H4 (cell line): ENCODE results near the gene KRT86. TPM values are rescaled to one million over a fixed set of nuclear protein-coding genes. Genes with fewer than 3 reads are reported as not detected.

Source experiments
- DNase-seq: peaks from one replicate; pipeline ENCODE4 v3.0.0-alpha.2; 2015; ENCODE audit warnings: low spot score
- total RNA-seq: library from RNA; depleted of rRNA; stranded (reverse); fragments of >200 nt; shearing (Covaris generic); gene quantifications from 2 replicates; pipeline ENCODE4 v1.2.3, GENCODE V29; 2014; rRNA removed

KRT86 gene
- total RNA-seq, 1 experiment from 2014 or later = 0.93 TPM

DNA sequence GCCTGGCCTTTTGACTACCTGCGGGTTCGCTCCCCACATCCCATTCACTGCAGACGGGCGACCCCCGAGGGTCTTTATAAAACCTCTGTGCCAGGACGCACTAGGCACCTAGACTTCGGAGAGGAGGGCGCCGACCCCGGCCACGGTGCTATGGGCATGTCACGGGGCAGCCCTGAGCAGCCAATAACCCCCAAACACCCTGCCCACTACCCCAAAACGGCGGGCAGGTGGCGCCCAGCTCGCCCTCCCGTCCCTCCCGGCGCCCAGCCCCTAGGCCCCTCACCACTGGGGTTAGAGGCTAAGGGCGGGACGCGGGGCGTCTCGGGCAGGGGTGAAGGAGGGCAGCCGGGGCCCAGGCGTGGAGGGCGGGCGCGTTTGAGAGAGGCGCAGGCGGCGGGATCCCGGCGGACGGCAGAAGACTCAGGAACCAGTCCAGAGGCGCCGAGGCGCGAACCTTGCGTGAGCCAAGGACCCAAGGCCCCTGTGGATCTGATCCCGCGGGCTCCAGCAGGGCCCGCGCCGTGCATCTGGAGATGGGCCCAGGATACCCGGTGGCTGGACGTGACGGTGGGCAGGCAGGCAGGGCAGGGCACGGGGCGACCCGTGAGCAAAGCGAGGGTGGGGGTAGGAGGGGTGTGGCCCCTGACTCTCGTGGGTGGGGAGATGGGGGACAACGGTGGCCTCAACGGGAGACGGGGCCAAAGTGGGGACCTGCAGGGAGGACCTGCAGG is 81.8 kb downstream of the KRT86 start:
- no peak for DNase-seq

DNA sequence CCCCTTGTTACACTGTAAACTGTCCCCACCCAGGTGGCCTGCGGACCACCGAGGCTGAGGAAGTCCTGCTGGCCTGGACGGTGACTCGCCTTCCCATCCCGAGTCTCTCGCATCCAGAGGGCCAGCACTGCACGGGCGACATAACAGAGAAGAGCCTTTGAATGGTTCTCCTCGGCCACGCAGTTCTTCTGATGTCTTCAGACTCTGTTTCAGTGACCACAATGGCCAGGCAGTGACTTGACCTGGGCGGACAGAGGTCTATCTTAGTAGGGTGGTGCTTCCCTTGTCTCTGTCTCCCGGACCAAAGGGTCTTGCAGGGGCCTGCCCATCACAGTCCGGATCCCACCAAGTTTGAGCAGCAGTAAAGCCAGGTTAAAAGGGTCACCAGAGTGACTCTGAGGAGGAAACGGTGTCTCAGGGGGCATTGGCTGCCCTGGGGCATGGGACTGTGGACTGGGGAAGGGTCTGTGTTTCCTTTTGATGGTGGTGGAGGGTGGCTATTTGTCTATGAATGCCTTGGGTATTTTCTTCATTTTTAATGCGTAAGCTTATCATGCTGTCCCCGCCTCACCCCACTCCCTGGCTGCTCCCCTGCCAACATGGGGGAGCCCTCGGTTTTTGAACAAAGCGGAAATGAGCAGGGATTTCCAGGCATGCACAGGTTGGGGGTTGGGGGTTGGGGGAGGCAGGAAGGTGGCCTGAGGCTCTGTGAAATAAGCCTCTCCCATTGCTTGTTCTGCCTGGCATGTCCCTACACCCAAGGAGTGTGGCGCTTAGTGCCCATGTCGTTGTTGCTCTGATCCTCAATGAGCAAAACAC is 82.5 kb downstream of the KRT86 start:
- no peak for DNase-seq

Other genes with a start within 250 kb of the KRT86 start
- gene NR4A1, start 223.2 kb upstream of the KRT86 start, total RNA-seq = 0.16 and 0.54 TPM in 2 replicates
- gene ATG101, start 204.7 kb upstream of the KRT86 start, total RNA-seq = 57.5 and 63.0 TPM in 2 replicates
- gene SMIM41, start 194.9 kb upstream of the KRT86 start, total RNA-seq = not detected in 2 replicates
- 4.7 and 6.9 TPM in 2 replicates for gene KRT80, start 82.6 kb upstream of the KRT86 start, total RNA-seq
- gene KRT7, start 41.4 kb upstream of the KRT86 start, total RNA-seq = 0.29 and 1.7 TPM in 2 replicates
- 5.7 and 10.8 TPM in 2 replicates for gene KRT81, start 16.9 kb downstream of the KRT86 start, total RNA-seq
- not detected in 2 replicates for gene KRT83, start 46.8 kb downstream of the KRT86 start, total RNA-seq
- not detected in 2 replicates for gene KRT85, start 92.8 kb downstream of the KRT86 start, total RNA-seq
- gene KRT84, start 111.0 kb downstream of the KRT86 start, total RNA-seq = not detected in 2 replicates
- not detected in 2 replicates for gene KRT82, start 131.7 kb downstream of the KRT86 start, total RNA-seq
- gene KRT75, start 159.7 kb downstream of the KRT86 start, total RNA-seq = 0.12 TPM in 1 of 2 replicates, not detected in the other
- not detected in 2 replicates for gene KRT6B, start 177.5 kb downstream of the KRT86 start, total RNA-seq
- gene KRT6C, start 199.2 kb downstream of the KRT86 start, total RNA-seq = not detected in 2 replicates
- not detected in 2 replicates for gene KRT6A, start 218.6 kb downstream of the KRT86 start, total RNA-seq
- not detected in 2 replicates for gene KRT5, start 245.7 kb downstream of the KRT86 start, total RNA-seq